ENCODE data around the gene LGMN.
"Not testable (repeated sequence)": the region's sequence is repeated elsewhere in the genome, so short reads cannot be mapped to it uniquely, and the experiment has no call there.

LGMN gene

DNA sequence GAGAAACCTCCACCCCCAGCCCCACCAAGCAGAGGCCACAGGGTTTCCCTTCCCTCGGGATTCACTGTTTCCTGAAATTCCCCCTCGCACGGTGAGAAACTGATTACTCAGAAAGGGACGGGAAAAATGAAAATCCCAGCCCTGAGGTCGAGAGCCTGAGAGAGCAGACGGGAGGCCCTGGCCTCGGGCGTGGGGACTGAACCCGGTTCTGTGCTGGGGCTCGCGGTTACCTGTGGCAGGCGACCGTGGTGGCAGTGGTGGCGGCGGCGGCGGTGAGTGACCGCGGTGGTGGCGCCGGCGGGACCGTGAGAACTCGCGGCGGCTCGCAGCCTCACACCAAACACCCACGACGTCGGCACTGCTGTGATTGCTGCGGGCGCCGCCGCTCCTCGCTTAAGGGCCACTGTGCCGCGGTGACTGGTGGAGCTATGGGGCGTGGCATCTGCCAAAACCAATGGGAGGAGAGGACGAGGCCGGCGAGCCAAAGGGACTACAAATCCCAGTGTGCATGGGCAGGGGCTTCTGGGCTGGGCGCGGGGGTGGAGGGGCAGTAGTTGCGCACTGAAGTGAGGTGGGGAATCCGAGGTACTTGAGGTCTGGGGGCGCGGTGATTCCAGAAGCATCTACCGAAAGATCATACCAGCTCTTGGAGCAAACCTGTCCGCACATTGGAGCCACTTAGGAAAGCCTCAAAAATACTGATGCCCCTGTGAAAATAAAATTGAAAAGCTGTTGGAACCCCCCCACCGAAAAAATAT, at the start of gene LGMN:
Gene LGMN, minus strand, starts transcription at position 369 of the 758 bp plus-strand sequence. CDS start 15,841 bp downstream, outside the sequence.
- peak; percentile 75 for DNase-seq

DNA sequence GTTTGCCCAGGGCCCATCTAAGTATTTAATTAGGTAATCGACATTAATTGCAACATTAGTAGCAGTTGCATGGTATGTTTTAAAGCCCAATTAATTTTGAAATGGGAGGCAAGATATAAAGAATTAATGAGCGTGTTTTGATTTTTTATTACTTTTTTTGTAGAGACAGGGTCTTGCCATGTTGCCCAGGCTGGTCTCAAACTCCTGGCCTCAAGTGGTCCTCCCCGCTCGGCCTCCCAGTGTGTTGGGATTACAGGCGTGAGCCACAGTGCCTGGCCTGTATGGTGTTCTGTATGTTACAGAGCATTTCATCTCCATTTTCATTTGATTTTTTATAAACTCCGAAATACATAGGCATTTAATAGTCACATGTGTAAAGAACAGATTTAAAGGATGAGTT, 46.5 kb upstream of the LGMN start:
- DNase-seq, result no peak

DNA sequence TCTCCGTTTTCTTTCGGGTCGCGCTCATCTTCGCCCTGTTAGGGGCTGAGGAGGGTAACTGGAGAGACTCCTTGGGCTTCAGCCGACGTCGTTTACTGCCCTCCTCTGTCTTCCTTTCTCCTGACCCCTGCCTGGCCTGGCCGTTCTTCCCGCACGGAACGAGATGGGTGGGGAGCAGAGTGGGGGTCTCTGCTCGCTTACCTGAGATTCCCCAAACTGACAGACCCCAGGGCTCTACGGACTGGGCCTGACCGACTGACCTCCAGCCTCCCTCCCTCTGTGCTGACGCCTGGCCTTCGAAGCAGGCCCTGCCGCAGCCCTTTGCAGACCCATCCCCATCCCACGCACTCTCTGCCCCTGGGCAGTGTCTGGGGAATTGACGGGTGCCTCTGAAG, 46.1 kb upstream of the LGMN start:
- DNase-seq, result peak; percentile 4

DNA sequence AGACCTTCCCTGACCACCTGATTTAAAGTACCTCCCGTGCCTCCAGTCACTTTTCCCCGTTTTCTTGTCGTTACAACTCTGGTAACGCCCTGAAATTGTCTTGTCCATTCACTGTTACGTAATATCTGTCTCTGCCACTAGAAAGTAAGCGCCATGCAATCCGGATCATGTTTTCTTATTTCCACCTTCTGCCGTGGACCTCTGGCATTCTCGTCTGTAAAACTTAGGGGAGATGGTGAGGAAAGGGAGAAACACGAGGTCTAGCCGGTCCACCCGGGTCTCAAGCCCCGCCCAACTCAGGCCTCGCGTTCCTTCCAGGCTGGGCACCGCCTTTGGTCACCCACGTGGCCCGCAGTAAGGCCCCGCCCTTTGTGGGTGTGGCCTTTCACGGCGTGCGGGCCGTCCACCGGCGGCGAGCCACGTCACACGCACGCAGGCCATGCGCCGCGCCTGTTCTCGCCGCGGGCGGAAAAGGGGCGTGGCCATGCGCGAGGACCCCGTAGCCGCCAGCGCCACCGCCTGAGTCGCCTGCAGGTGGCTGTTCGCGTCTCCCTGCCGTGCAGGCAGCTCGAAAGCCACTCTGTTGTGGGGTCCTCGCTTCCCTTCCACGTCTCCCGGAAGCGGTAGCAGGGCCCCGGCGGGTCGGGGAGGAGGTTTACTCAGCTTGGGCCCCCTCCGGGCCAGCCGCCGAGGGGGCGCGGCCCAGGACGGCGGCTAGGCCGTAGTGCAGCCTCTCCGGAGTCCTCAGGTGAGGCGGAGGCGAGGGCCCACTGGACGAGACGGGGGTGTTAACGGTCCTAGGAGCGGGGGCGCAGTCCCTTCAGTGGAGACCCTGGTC, 45.5 kb upstream of the LGMN start, which contains the start of gene GOLGA5:
Gene GOLGA5, plus strand, starts transcription at position 597 of the 838 bp plus-strand sequence. CDS start 3,133 bp downstream, outside the sequence.
- DNase-seq, result peak; percentile 96

DNA sequence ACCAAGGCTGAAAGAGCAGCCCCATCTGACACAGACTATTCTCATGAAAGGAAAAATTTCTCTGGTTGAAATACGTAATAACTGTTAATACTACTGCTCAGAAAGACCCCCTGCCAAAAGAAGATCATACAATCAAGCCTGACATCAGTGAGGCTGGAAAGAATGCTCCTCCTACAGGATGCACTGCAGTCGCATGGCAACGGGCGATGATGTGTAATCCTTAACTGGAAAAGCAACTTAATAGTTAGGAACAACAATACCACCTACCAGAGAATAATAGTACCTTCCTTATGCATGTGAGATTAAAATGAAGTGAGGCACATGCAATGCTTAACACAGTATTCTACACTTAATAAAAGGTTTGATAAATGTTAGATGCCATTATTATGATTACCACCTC, 44.5 kb upstream of the LGMN start:
- DNase-seq, result no peak

DNA sequence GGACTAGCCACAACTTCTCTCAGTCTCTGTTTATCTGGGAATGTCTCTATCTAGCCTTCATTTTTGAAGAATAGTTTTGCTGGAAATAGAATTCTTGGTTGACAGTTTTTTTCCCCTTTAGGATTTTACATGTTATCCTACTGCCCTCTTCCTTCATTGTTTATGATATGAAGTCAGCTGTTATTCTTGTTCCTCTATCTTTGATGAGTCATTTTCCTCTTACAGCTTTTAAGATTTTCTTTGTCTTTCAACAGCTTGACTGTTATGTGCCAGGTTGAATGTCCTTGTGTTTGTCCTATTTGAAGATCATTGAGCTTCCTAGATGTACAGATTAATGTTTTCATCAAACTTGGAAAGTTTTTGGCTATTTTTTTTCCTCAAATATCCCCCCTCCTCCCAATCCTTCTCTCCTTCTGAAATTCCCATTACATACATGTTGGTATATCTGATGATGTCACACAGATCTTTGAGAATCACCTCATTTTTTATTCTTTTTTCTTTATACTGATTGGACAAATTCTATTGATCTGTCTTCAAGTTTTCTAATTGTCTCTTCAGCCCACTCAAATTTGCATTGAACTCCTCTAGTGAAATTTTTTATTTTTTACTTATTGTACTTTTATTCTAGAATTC, 41.1 kb upstream of the LGMN start:
- no peak for DNase-seq

DNA sequence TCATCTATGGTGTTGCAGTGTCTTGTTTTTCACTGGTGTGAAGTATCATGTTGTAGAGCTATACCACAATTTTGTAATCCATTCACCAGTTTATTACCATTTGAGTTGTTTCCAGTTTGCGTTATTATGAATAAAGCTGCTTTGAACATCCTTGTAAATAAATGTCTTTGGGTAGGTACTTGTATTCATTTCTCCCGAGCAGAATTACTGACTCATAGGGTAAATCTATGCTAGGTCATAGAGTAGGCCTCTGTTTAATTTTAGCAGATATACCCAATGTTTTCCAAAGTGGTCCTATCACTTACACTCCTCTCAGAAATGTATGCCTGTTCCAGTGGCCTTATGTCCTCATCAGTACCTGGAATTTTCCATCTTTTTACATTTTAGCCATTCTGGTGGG, 39.1 kb upstream of the LGMN start:
- no peak for DNase-seq

DNA sequence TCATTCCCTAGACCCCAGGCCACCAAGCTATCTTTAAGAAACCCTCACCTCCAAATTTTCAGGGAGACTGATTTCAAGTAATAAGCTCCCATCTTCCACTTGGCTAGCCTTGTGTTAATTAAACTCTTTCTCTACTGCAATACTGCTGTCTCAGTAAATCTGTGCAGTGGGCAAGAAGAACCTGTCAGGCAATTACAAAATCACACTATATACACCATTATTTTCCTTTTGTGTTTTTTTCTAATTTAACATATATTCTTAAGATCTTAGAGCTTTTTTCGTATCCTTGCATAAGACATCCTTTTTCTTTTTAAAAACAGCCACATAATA, 38.0 kb upstream of the LGMN start:
- DNase-seq, result no peak

DNA sequence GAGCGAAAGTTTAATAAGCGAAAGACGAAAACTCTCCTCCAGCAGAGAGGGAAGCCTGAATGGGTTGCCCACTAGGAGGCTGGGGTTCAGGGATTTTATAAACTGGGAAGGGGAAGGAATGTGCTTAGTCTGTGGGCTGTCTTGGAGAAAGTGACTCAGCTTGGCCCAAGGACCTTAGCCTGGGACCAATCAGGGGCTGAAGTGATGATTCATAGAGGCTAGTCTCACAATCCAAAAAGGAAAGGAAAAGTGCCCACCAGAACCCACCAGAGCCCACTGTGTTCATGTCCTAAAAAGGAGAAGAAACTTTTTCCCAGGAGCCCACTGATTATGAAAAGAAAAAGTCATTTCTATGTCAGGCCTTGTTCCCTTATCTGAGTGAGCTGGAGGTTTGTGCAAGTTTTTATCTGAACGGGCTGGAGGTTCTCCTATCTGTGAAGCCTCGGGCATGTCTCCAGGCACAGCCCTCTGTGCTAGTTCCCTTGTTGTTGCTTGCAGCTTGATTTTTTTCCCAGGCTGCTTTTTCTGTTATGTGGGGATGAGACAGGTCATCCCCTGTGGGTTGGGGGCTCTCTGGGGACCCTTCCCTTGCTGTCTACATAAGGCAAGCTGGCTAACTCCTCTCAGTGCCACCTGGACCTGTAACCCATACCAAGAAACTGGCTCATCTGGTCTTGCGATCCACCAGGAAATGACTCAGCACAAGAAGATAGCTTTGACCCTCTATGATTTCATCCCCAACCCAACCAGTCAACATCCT, 37.4 kb upstream of the LGMN start:
- DNase-seq, result no peak

DNA sequence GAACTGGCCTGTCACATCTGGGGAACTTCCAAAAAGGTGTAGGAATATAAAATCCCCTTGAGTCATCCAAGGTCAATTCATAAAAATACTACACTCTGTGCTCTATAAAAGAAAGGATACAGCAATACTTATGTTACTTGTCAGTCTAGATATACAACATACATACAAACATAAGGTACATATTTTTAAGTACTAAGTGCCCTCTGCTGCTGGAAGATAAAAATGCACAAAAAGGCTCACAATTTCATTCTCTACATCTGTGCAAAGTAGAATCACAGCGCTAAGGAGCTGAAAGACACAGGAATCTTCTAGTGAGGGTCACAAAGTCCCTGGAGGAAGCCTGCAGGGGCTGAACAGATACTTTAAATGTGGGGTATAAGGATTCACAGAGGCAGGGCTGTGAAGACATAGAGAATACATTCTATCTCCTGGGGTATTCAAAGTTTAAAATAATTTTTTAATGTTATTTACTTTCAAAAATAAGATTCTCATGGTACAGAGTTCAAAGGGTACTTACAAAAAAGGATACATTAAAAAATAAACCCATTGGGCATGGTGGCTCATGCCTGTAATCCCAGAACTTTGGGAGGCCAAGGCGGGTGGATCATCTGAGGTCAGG, 35.5 kb upstream of the LGMN start:
- no peak for DNase-seq

DNA sequence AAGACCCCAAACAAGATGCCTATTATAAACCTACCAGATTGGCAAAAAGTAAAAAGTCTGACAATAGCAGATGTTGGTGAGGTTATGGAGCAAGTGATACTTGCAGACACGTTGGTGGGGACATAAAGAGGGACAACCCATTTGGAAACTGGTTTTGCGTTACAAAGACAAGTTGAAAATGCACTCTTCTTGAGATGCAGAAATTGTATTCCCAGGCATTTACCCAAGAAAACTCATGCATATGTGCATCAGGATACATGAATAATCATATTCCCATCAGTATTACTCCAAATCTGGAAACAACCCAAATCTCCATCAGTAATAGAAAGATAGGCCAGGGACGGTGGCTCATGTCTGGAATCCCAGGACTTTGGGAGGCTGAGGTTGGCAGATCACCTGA, 32.9 kb upstream of the LGMN start:
- DNase-seq, result no peak

DNA sequence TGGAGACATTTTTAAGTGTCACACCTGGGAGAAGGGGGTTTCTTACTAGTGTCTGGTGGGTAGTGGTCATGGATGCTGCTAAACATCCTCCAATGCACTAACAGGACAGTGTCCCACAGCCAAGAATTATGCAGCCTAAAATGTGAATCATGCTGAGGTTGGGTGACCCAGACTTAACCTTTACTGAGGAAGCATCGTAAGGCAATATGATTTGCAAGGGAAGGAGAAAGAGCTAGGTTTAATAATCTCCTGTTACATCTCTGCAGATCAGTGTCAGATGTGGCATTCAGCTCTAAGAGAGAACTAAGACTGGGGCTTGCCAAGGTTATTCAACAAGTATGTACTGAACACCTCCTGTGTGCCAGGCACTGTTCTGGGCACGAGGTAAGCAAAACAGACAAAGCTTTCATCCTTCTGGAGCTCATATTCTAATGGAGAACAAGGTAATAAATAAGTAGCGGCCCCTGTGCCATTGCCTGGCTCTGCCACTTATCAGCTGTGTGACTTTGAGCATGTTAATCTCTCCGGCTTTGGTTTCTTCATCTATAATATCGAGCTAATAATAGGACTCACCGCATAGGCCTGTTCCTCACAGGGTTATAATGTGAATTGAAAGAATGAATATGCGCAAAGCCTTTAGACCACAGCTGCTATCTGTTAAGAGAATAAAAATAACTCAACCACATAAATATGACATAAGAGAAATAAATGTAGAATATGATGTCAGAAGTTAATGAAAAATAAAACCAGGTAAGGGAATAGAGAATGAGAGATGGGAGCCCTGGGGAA, 32.2 kb upstream of the LGMN start:
- DNase-seq, result no peak

DNA sequence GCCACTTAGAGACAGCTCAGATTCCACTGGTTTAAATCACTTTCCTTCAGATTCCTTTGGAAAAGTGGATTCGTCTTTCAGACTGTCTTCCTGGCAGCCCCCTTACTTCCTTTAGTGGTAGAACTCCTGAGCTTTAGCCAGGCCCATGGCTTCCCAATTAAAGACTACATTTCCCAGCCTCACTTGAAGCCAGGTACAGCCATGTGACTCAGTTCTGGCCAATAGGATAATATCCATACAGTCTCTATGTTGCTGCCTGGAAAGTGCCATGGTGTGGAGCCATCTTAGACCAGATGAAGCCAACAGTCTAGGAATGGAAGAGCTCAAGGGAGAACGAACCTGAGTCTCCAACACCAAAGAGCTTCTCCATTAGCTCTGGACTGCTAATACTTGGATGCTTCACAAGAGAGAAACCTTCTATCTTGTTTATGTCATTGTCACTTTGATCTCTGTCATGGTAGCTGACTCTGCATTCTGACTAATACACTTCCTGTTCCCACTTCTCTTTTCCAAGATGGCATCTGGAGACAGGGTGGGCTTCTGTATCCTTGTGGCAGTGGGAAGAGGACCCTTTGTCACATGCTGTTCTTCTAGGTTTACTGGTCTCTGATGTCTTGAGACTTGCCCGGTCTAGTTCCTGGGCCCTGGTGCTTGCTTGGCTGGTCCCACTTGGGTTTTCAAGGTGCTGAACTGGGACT, 30.6 kb upstream of the LGMN start:
- not testable (repeated sequence) for DNase-seq

DNA sequence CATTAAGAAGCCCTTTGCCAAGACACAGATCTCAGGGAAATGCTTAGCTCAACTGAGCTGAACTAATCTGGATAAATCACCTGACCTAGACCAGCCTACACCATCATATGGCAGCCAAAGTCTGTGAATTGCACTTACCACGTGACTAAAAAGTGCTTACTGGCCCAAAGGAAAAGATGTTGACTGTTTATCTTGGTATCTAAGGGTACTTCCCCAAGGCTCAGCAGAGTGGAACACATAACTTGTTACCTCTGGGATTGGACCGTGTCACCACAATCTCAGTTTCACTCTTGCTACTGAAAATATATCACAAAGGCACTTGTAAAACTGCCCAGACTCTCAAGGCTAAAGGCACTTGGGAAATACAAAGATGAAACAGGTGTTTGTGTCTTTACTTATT, 26.9 kb upstream of the LGMN start:
- not testable (repeated sequence) for DNase-seq

DNA sequence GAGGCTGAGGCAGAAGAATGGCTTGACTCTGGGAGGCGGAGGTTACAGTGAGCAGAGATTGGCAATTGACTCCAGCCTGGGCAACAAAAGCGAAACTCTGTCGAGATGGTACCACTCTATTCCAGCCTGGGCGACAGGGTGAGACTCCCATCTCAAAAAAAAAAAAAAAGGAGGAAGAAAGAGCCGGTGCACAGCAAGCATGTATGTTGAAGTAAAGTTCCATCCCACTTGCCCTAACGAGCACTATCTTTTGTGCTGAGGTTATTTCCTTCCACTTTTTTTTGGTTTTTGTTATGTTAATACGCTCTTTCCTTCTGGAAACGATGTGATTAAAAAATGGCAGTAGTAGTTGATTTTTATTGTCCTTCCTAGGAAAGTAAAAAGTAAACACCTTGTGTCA, 26.1 kb upstream of the LGMN start:
- no peak for DNase-seq

DNA sequence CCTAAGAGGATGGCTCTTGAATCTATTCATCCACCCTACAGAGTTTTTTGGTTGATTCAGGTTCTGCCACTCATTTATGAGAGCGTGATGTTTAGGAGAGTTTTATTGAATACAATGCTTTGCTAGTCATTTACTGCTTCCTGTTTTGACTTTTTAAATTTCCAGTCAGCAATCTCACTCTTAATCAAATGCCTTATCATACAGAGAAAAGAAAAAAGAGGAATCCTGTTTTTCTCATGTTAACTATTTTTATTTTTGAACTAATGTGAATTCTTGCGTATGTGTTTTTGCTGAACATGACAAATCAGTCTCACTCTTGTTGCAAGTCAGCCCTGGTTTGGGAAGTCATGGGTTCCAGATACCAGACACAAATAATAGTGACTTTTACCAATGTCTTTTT, 22.1 kb upstream of the LGMN start:
- DNase-seq, result no peak

DNA sequence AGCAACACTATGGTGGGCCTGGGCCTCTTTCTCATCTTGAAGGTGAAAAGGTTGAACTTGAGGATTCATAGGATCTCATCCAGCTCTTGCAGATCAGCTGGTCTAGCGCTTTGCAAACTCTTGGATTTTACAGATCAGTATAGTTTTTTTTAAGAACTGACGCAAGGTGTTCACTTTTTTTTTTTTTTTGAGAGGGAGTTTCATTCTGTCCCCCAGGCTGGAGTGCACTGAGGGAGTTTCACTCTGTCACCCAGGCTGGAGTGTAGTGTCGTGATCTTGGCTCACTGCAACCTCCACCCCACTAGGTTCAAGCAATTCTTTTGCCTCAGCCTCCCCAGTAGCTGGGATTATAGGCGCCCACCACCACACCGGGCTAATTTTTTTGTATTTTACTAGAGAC, 20.4 kb upstream of the LGMN start:
- DNase-seq, result no peak

DNA sequence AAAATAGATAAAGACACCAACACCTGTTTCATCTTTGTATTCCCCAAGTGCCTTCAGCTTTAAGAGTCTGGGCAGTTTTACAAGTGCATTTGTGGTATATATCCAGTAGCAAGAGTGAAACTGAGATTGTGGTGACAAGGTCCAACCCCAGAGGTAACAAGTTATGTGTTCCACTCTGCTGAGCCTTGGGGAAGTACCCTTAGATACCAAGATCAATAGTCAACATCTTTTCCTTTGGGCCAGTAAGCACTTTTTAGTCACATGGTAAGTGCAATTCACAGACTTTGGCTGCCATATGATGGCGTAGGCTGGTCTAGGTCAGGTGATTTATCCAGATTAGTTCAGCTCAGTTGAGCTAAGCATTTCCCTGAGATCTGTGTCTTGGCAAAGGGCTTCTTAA, 19.8 kb upstream of the LGMN start:
- DNase-seq, result not testable (repeated sequence)

DNA sequence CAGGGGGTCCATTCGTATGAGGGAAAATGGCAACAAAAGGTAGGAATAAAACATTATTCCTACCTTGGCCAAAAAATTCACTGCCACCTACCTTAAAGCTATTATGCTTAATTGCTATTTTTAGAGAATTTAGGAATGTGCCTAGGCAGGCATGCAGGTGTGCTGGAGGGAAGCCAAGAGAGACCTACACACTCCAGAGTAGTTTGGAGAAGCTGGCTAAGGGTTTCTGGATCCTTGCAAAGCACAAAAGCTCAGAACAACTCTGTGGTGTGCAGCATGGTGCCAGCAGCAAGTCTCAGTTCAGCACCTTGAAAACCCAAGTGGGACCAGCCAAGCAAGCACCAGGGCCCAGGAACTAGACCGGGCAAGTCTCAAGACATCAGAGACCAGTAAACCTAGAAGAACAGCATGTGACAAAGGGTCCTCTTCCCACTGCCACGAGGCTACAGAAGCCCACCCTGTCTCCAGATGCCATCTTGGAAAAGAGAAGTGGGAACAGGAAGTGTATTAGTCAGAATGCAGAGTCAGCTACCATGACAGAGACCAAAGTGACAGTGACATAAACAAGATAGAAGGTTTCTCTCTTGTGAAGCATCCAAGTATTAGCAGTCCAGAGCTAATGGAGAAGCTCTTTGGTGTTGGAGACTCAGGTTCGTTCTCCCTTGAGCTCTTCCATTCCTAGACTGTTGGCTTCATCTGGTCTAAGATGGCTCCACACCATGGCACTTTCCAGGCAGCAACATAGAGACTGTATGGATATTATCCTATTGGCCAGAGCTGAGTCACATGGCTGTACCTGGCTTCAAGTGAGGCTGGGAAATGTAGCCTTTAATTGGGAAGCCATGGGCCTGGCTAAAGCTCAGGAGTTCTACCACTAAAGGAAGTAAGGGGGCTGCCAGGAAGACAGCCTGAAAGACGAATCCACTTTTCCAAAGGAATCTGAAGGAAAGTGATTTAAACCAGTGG, 15.5 kb upstream of the LGMN start:
- not testable (repeated sequence) for DNase-seq

DNA sequence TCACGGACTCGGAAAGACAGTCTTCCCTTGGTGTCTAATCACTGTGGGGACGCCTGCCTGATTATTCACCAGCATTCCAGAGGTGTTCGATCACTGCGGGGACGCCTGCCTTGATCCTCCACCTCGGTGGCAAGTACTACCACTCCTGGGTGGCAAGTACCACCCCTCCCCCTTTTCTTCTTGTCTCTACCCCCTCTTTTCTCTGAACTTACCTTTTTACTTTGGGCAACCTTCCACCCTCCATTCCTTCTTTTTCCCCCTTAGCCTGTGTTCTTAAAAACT, 12.0 kb upstream of the LGMN start:
- DNase-seq, result no peak
